Kidney tubule cell (primary cell): Measurements from ENCODE around the gene ACVRL1.
A peak's percentile ranks its signal among the peaks of the same experiment; 100 is the strongest.

Experiments used
- DNase-seq: peaks from one replicate; pipeline ENCODE4 v3.0.0-alpha.2; 2018; ENCODE audit warnings: low spot score

ACVRL1 gene

DNA sequence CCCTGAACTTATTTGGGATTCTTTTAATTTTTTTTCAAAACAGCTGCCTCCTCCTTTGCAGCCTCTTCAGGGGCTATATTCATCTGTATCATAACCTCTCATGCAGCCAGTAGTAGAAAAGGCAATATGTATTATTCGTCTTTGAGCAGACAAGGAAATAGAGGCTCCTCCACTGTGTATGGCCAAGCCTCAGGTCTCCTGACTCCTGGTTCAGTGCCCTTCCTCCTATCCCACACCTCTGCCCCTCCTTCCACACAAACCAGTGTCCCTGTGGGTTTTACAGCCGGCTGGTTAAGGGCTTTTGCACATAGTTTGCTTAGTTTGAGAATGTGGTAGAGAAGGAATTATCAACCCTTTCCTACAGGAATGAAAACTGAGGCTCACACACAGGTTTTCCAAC, 8.8 kb upstream of the ACVRL1 start:
- peak; percentile 25 for DNase-seq

GRCh38 chr12:51898937-51899336, 8.4 kb upstream of the ACVRL1 start:
- DNase-seq: no peak

GRCh38 chr12:51900323-51900889, 6.9 kb upstream of the ACVRL1 start:
- DNase-seq: no peak

GRCh38 chr12:51901121-51901817, 6.0 kb upstream of the ACVRL1 start:
- DNase-seq: peak; percentile 17

- no peak for DNase-seq
Observed at GRCh38 chr12:51901881-51902280, 5.4 kb upstream of the ACVRL1 start.

- no peak for DNase-seq
Observed at GRCh38 chr12:51904951-51905470, 2.3 kb upstream of the ACVRL1 start.

GRCh38 chr12:51905471-51906429, 1.6 kb upstream of the ACVRL1 start:
- no peak for DNase-seq

GRCh38 chr12:51906430-51907082, 748 bp upstream of the ACVRL1 start:
- DNase-seq: no peak

DNA sequence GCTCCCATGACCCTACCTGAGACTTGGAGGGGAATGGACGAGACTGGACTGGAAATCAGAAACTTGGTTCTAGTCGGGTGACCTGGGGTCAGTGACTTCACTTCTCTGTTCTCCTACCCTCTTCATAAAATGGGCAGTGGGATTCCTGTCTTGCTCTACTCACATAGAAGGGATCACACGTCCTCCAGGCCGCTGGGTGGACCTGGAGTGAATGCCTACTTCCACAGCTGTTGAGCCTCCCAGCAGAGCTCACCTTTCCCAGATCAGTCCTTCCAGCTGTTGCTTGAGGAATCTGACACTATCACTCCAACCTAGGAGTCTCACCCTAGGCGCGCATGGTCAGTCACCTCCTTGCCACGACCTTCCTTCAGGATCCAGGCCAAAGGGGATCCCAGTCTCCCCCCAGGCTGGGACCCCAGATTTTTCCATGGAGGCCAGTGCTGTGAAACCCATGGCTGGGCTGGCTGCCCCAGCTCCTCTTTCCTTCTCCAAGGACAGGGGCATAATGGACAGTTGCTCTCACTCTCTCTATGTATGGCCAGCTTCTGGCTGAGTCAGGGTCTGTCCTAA, 637 bp downstream of the ACVRL1 start:
- DNase-seq: no peak

DNA sequence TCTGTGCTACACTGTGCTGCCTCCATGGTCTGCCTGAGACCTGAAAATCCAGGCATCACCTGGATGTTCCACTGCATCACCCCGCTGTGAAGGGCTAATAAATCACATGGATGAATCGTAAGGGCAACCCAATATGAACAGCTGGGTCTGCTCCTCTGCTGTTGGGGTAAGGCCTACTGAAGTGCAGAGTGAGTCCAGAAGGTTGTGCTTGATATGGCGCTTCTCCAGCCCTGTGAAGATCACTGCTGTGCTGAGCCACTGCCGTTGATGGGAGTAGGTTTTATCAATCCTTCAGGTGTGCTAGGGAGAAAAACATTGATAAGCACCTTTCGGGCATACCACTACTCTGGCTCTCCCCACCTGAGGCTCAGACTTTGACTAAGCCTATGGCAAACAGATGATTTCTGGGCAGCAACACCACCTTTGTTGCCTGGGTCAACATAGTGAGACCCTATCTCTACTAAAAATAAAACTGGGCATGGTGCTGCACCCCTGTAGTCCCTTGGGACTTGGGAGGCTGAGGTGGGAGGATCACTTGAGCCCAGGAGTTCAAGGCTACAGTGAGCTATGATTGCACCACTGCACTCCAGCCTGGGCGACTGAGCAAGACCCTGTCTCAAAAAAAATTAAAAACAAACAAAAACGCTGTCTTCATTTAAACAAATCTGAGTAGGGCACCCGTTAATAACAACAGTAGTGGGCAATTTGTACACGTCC, 1.7 kb downstream of the ACVRL1 start:
- no peak for DNase-seq

GRCh38 chr12:51910168-51910567, 2.9 kb downstream of the ACVRL1 start:
- DNase-seq: no peak

GRCh38 chr12:51910691-51911090, 3.4 kb downstream of the ACVRL1 start:
- DNase-seq: no peak

DNA sequence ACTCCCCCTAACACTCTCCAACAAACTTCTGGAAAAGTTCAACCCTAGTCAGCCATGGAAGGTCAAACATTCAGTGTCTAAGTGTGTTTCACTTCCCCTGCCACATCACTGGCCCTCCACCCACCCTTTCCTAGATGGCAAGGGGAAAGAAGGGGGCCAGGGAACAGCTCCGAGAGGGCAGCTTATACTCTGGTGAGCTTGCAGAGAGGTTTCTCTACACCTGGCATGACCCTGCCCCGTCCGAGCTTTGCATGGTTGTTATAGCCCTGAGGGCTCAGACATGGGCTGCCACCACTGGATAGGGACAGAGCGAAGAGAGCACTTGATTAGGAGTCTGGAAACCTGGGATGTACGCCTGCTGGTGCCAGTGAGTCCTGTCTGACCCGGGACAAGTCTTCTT, 4.0 kb downstream of the ACVRL1 start:
- no peak for DNase-seq

DNA sequence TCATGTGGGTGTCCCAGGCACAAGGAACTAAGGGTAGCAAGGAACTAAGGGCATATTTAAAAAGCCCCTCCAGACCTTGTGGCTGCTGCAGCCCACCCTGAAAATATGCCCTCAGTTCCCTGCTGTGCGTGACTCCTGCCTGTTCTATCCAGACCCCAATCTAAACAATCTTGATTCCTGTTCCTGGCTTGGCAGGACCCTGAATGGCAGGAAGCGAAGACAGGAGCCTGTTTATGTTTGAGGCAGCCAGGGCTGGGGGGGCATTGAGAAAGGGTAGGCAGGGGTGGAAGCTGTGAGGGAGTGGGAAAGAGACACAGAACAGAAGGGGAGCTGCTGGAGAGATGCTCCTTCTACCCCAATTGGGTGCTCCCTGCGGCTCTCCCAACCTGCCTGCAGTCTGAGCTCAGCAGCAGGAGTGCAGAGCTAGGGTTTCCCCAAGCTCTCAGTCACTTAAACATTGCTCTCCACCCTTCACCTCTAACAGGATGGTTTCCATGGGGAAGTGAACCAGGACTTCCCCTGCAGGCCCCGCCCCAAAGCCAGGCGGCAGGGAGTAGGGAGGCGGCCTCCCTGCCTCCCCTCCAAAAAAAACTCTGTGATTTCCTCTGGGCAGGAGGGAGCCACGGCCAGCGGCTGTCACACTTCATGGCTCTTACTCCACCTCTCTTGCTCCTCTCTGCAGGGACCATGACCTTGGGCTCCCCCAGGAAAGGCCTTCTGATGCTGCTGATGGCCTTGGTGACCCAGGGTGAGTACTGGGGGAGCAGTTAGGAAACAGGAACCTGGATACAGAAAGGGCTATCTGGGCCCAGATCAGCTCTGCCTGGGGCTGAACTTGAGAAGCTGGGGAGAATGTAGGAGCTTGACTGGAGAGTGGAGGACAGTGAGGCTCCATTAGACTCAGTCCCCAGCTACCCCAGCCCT, 4.7 kb downstream of the ACVRL1 start:
- peak; percentile 33 for DNase-seq

GRCh38 chr12:51913071-51914033, 6.0 kb downstream of the ACVRL1 start:
- no peak for DNase-seq

DNA sequence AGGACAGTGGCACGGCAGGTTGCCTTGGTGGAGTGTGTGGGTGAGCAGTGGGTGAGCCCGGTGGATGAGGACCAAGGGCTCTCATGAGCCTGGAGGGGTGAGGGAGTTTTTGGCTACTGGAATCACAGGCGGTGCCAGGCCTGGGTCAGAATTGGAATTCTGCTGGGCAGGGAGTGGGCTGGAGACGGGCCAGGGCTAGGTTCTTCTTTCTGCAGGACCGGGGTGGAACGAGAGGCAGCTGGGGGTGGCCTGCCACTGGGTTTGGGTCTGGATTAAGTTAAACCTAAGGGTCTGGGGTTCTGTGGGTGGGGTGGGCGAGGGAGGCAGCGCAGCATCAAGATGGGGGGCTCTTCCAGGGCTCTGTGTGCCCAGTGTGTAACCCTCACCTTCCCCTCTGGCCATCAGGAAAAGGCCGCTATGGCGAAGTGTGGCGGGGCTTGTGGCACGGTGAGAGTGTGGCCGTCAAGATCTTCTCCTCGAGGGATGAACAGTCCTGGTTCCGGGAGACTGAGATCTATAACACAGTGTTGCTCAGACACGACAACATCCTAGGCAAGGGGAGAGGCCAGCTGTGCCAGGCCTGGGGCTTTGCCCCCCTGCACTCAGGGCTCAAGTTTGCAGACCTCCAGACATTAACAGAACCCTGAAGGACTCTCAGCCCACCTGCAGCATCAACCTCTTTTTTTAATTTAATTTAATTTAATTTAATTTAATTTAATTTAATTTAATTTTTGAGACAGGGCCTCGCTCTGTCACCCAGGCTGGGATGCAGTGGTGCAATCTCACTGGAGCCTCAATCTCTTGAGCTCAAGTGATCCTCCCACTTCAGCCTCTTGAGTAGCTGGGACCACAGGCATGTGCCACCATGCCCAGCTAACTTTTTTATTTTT, 7.0 kb downstream of the ACVRL1 start:
- no peak for DNase-seq

- no peak for DNase-seq
Observed at GRCh38 chr12:51915003-51915625, 7.8 kb downstream of the ACVRL1 start.
